Fibroblast of lung (primary cell): ENCODE measurements around the gene PSME4. TPM values are rescaled to one million over a fixed set of nuclear protein-coding genes. Genes with fewer than 3 reads are reported as not detected.

ENCODE experiments used
- DNase-seq, 2 donors: peaks; one replicate each; pipeline versions ENCODE4 v3.0.0 to v3.0.0-alpha.2; 2010; ENCODE audit warnings: low read depth in 2 of 2
- H2AFZ ChIP-seq: 2 replicates; pipeline ENCODE4 v1.5.1; 2012; ENCODE audit warnings: low read length, control low read depth, inconsistent platforms
- H3K27ac ChIP-seq: 2 replicates; pipeline ENCODE4 v1.5.1; 2011; ENCODE audit warnings: low read length, control low read depth; ENCODE audit not compliant: insufficient read depth
- H3K27me3 ChIP-seq: 2 replicates; pipeline ENCODE4 v1.5.1; 2011; ENCODE audit warnings: mild to moderate bottlenecking, low read length; ENCODE audit not compliant: control insufficient read depth, insufficient read depth
- H3K36me3 ChIP-seq: 2 replicates; pipeline ENCODE4 v1.5.1; 2011; ENCODE audit warnings: low read length; ENCODE audit not compliant: control insufficient read depth, insufficient read depth
- H3K4me1 ChIP-seq: 2 replicates; pipeline ENCODE4 v1.5.1; 2011; ENCODE audit warnings: low read length; ENCODE audit not compliant: control insufficient read depth, insufficient read depth; ENCODE audit errors: extremely low read depth
- H3K4me2 ChIP-seq: 2 replicates; pipeline ENCODE4 v1.5.1; 2011; ENCODE audit warnings: low read length, control low read depth; ENCODE audit not compliant: insufficient read depth; ENCODE audit errors: extremely low read depth
- H3K4me3 ChIP-seq, 4 experiments: fragments of 200-600 bp in 1 of 4; sonication (generic) in 1 of 4; replicated peaks in 1 of 4; 2 replicates each; pipeline ENCODE4 v1.5.1; 2011 to 2016; ENCODE audit warnings: low read length in 4 of 4, low read depth in 3 of 4, mild to moderate bottlenecking in 3 of 4, control low read depth in 2 of 4, inconsistent platforms in 1 of 4, mixed read lengths in 1 of 4; ENCODE audit not compliant: insufficient read depth in 1 of 4; ENCODE audit errors: control extremely low read depth in 1 of 4
- H3K79me2 ChIP-seq: 2 replicates; pipeline ENCODE4 v1.5.1; 2012; ENCODE audit warnings: mild to moderate bottlenecking, low read length, inconsistent platforms; ENCODE audit not compliant: control insufficient read depth, insufficient read depth
- H3K9ac ChIP-seq: 2 replicates; pipeline ENCODE4 v1.5.1; 2011; ENCODE audit warnings: mild to moderate bottlenecking, low read length, control low read depth; ENCODE audit not compliant: insufficient read depth
- H3K9me3 ChIP-seq: 2 replicates; pipeline ENCODE4 v1.5.1; 2012; ENCODE audit warnings: low read depth, low read length; ENCODE audit not compliant: control insufficient read depth, insufficient read depth
- H4K20me1 ChIP-seq: 2 replicates; pipeline ENCODE4 v1.5.1; 2011; ENCODE audit warnings: low read length; ENCODE audit not compliant: control insufficient read depth, insufficient read depth; ENCODE audit errors: extremely low read depth
- EZH2 ChIP-seq: IDR thresholded peaks from 2 replicates; pipeline ENCODE4 v1.5.1; 2012; ENCODE audit warnings: low read length, control low read depth, mild to moderate bottlenecking; ENCODE audit errors: missing control alignments
- polyA plus RNA-seq, 2 donors: library from polyadenylated mRNA; depleted of rRNA in 1 of 2; stranded (reverse) in 1 of 2; unstranded in 1 of 2; fragments of >200 nt; gene quantifications; 2 replicates each; pipeline ENCODE4 v1.2.1, GENCODE V29; 2011 to 2012; ENCODE audit warnings: missing spikeins in 1 of 2
- total RNA-seq: library from RNA; depleted of rRNA; stranded (reverse); fragments of >200 nt; gene quantifications from 2 replicates; pipeline ENCODE4 v1.2.1, GENCODE V29; 2014
- TF ChIP-seq, protein P1 (sequence below), 2 donors: IDR thresholded peaks in 1 of 2; conservative IDR thresholded peaks in 1 of 2; 1 replicate in 1 of 2; 2 replicates in 1 of 2; pipeline ENCODE4 v1.5.1; 2011 to 2012; ENCODE audit warnings: low read length in 2 of 2, control low read depth in 1 of 2, inconsistent platforms in 1 of 2, low read depth in 1 of 2, mild to moderate bottlenecking in 1 of 2

PSME4 gene
- total and polyA plus RNA-seq, 2 donors (not counting 1 experiment from before 2014, with no cell fraction given), result 26.8 to 34.6 TPM

DNA sequence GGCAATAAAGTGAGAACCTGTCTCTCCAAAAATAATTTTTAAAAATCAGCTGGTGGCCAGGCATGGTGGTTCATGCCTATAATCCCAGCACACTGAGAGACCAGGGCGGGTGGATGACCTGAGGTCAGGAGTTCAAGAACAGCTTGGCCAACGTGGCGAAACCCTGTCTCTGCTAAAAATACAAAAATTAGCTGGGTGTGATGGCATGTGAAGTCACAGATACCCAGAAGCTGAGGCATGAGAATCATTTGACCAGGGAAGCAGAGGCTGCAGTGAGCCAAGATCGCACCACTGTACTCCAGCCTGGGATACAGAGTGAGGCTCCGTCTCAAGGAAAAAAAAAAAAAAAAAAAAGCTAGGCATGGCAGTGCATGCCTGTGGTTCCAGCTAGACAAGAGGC is 103.6 kb downstream of the PSME4 start:
- no peak for DNase-seq
- Histone ChIP-seq H3K4me3 (no peak overlapping the region), H3K9ac (no peak overlapping the region), H3K79me2 (no peaks in the 10 kb centered on the region), H3K9me3 (no peaks in the 10 kb centered on the region), H3K36me3 (peaks cover 2% of the 10 kb centered on the region), H3K4me2 (no peak overlapping the region), H2AFZ (no peak overlapping the region), H3K4me1 (no peaks in the 10 kb centered on the region), H3K27ac (no peak overlapping the region), H4K20me1 (no peaks in the 10 kb centered on the region), H3K27me3 (no peaks in the 10 kb centered on the region)
- TF ChIP-seq EZH2, result no peak
- TF ChIP-seq, protein P1, sequence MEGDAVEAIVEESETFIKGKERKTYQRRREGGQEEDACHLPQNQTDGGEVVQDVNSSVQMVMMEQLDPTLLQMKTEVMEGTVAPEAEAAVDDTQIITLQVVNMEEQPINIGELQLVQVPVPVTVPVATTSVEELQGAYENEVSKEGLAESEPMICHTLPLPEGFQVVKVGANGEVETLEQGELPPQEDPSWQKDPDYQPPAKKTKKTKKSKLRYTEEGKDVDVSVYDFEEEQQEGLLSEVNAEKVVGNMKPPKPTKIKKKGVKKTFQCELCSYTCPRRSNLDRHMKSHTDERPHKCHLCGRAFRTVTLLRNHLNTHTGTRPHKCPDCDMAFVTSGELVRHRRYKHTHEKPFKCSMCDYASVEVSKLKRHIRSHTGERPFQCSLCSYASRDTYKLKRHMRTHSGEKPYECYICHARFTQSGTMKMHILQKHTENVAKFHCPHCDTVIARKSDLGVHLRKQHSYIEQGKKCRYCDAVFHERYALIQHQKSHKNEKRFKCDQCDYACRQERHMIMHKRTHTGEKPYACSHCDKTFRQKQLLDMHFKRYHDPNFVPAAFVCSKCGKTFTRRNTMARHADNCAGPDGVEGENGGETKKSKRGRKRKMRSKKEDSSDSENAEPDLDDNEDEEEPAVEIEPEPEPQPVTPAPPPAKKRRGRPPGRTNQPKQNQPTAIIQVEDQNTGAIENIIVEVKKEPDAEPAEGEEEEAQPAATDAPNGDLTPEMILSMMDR (conservative IDR thresholded peaks at IDR 0.05 in 1 of 2, IDR thresholded peaks at IDR 0.05 in 1 of 2; ENCODE audit: low read depth in 1 of 2, low read length in 2 of 2), result no peak

DNA sequence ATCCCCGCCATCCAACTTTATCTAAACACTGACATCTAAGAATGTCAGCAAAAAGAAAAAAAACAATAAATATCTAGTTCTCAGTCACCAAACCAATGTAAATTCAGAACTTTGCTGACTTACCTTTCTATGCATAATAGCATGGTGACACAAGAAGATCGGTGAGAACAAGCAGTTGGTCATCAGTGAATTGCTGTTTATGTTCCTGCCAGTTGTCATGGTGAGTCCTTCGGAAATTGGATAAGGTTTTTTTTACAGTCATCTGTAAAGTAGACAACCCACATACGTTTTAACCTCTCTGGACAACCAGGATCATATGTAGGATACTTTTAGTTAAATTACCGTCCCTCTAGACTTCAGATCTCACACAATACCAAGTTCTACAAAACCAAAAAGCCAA is 104.8 kb downstream of the PSME4 start:
- Histone ChIP-seq H3K79me2 (no peaks in the 10 kb centered on the region), H3K27ac (no peak overlapping the region), H3K36me3 (peaks cover 2% of the 10 kb centered on the region), H2AFZ (no peak overlapping the region), H3K9ac (no peak overlapping the region), H3K4me3 (no peak overlapping the region), H4K20me1 (no peaks in the 10 kb centered on the region), H3K4me2 (no peak overlapping the region), H3K4me1 (no peaks in the 10 kb centered on the region), H3K27me3 (no peaks in the 10 kb centered on the region), H3K9me3 (no peaks in the 10 kb centered on the region)
- peak in 1 of 2 donors; percentile 17 for DNase-seq
- no peak for TF ChIP-seq EZH2
- TF ChIP-seq, protein P1 (conservative IDR thresholded peaks at IDR 0.05 in 1 of 2, IDR thresholded peaks at IDR 0.05 in 1 of 2; ENCODE audit: low read depth in 1 of 2, low read length in 2 of 2), result no peak

DNA sequence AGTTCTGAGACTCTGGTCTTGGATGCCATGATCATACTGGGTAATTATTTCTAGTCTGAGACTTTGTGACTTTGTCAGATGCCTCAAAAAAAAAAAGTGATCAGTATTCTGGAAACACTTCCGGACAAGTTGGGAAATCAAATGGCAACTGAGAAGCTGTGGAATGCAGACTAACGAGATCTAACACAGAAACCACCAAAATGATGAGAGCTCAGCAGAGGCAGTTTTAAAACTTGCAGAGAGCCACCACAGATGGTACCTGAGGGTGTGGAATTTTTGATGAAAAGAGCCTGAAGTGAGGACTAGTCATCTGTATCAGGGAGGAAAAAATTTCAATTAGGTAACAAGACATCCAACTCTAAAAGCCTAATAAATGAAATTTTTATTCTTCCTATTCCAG is 105.5 kb downstream of the PSME4 start:
- H3K4me1 ChIP-seq, result no peaks in the 10 kb centered on the region
- no peak overlapping the region for H3K4me2 ChIP-seq
- H3K36me3 ChIP-seq, result peaks cover 2% of the 10 kb centered on the region
- no peak overlapping the region for H3K27ac ChIP-seq
- no peaks in the 10 kb centered on the region for H3K27me3 ChIP-seq
- no peak overlapping the region for H2AFZ ChIP-seq
- no peaks in the 10 kb centered on the region for H4K20me1 ChIP-seq
- TF ChIP-seq EZH2, result no peak
- TF ChIP-seq, protein P1 (conservative IDR thresholded peaks at IDR 0.05 in 1 of 2, IDR thresholded peaks at IDR 0.05 in 1 of 2; ENCODE audit: low read depth in 1 of 2, low read length in 2 of 2), result no peak
- H3K79me2 ChIP-seq, result no peaks in the 10 kb centered on the region
- no peak overlapping the region for H3K4me3 ChIP-seq
- no peak overlapping the region for H3K9ac ChIP-seq
- DNase-seq, result no peak
- H3K9me3 ChIP-seq, result no peaks in the 10 kb centered on the region
